ENCODE data around the gene SIL1. TPM values are rescaled to one million over a fixed set of nuclear protein-coding genes. Genes with fewer than 3 reads are reported as not detected.

SIL1 gene
- total RNA-seq, 4 donors from 2014 or later: 20.3 to 39.2 (median 29.1) TPM

- DNase-seq (ENCODE audit: extremely low spot score): no peak
- peaks cover 39 to 73% (median 53%) of the 10 kb centered on the region in 4 donors for H3K4me1 ChIP-seq
- 93% methylated on average over 4 of the region's 4 CpGs for WGBS
- no peak overlapping the region for H3K4me3 ChIP-seq
- H3K36me3 ChIP-seq: peaks cover 10 to 44% (median 24%) of the 10 kb centered on the region in 4 donors
- intact Hi-C loops (cut with DNase I): no loop called here
- no peaks in the 10 kb centered on the region for H3K9me3 ChIP-seq
- TF ChIP-seq CTCF (IDR thresholded peaks at IDR 0.05): no peak
- no peak for TF ChIP-seq EP300 (IDR thresholded peaks at IDR 0.05)
- no peak for TF ChIP-seq POLR2AphosphoS5 (IDR thresholded peaks at IDR 0.05)
- no peak for TF ChIP-seq POLR2A (IDR thresholded peaks at IDR 0.05; ENCODE audit: low read depth)
- H3K27ac ChIP-seq (replicated peaks in 1 of 4): no peak overlapping the region
- no peaks in the 10 kb centered on the region for H3K27me3 ChIP-seq
These were observed 249.0 kb downstream of the SIL1 start for GRCh38 chr5:138949223-138949574.

DNA sequence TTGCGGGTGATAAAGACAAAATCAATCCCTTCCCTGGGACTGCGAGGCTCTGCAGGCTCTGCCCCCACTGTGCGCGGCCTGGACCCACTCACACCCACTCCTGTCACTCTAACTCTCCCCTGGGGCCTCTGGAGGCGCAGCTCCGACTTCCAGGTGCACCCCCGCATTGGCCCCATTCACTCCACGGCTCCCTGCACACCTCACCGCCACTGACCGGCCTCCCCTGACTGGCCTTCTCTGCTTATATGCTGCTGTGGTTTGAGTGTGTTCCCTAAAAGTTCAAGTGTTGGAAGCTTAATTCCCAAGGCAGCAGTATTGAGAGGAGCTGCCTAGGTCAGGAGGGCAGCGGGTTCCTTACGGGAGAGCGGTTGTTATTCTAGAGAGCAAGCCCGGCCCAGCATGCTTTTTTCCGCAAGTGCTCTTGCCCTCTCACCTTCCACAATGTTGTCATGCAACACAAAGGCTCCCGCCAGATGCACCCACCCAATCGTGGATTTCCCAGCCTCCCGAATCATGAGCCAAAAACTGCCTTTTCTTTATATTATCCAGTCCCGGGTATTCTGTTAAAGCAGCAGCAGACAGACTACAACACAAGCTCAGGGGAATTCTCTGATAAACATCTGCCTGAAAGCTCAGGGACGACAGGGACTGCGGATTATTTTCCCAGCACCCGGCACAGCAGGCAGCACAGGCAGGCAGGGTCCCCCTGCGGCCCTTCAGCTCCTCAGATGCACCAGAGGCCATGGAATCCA lies 249.5 kb downstream of the SIL1 start:
- Histone ChIP-seq H3K36me3 (peaks cover 10 to 44% (median 24%) of the 10 kb centered on the region in 4 donors), H3K4me3 (no peak overlapping the region), H3K4me1 (peaks cover 33 to 68% (median 48%) of the 10 kb centered on the region in 4 donors), H3K27me3 (no peaks in the 10 kb centered on the region), H3K9me3 (no peaks in the 10 kb centered on the region), H3K27ac (replicated peaks in 1 of 4) (no peak overlapping the region)
- TF ChIP-seq EP300 (IDR thresholded peaks at IDR 0.05) (no peak), CTCF (IDR thresholded peaks at IDR 0.05) (no peak), POLR2AphosphoS5 (IDR thresholded peaks at IDR 0.05) (no peak), POLR2A (IDR thresholded peaks at IDR 0.05; ENCODE audit: low read depth) (no peak)
- DNase-seq (ENCODE audit: extremely low spot score): no peak
- intact Hi-C loops (cut with DNase I): no loop called here
- WGBS: 82% methylated on average over 23 of the region's 23 CpGs

DNA sequence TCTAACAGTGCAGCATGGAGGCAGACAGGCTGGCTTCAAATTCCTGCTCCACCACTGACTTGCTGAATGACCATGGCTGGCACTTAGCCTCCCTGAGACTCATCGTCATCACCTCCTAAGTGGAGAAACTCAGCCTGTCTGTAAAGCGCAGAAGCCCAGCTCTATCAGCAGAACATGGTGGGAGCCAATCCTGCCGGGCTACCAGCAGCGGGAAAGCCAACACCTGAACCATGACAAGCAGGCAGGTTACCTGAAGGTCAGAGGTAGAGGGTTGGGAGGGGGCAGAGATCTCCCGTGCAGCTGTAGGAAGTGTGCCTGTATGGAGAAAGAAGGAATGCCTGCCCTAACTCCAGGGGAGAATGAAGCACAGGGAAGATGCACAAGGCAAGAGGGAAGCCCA lies 250.4 kb downstream of the SIL1 start:
- no peak for DNase-seq (ENCODE audit: extremely low spot score)
- no peaks in the 10 kb centered on the region for H3K9me3 ChIP-seq
- peaks cover 24 to 59% (median 39%) of the 10 kb centered on the region in 4 donors for H3K4me1 ChIP-seq
- WGBS: 90% methylated on average over 5 of the region's 5 CpGs
- H3K27me3 ChIP-seq: no peaks in the 10 kb centered on the region
- peaks cover 10 to 44% (median 25%) of the 10 kb centered on the region in 4 donors for H3K36me3 ChIP-seq
- no peak overlapping the region for H3K4me3 ChIP-seq
- H3K27ac ChIP-seq (replicated peaks in 1 of 4): no peak overlapping the region
- intact Hi-C loops (cut with DNase I): no loop called here
- no peak for TF ChIP-seq EP300 (IDR thresholded peaks at IDR 0.05)
- TF ChIP-seq CTCF (IDR thresholded peaks at IDR 0.05): no peak
- no peak for TF ChIP-seq POLR2A (IDR thresholded peaks at IDR 0.05; ENCODE audit: low read depth)
- TF ChIP-seq POLR2AphosphoS5 (IDR thresholded peaks at IDR 0.05): no peak

DNA sequence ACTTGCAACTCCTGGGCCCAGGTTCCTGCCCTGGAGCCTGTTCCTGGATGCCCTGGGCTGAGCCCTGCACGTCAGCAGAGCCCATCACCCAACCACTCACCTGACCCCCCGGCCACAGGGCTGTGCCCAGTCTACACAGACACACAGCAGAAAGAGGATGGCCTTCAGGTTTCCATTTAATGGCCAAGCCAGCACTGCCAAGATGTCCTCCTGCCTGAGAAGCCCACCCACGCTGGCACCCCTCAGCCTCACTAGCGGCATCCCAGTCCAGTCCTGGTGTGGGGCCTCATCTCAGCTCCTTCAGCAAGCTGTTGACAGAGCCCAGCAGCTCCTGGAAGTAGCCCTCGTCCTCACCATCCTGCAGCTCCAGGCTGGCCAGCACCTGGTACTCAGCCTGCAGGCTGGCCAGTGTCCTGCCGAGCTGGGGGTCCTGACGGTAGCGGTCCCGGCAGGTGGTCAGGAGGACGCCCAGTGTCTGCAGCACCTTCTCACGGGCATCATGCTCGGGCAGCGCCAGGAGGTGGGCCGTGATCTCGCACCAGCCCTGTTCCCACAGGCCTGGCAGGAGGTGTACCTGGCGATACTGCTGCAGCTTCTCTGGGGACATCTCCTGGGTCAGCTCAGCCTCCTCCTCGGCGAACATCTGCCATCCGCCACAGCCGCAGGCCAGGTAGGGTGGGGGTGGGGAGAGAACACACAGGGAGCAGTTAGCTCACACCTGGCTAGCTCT lies 251.2 kb downstream of the SIL1 start:
- Histone ChIP-seq H3K36me3 (peaks cover 10 to 44% (median 25%) of the 10 kb centered on the region in 4 donors), H3K9me3 (no peaks in the 10 kb centered on the region), H3K27ac (replicated peaks in 1 of 4) (no peak overlapping the region), H3K4me3 (no peak overlapping the region), H3K27me3 (no peaks in the 10 kb centered on the region), H3K4me1 (peaks cover 17 to 51% (median 31%) of the 10 kb centered on the region in 4 donors)
- TF ChIP-seq EP300 (IDR thresholded peaks at IDR 0.05): no peak
- no peak for TF ChIP-seq CTCF (IDR thresholded peaks at IDR 0.05)
- no peak for TF ChIP-seq POLR2A (IDR thresholded peaks at IDR 0.05; ENCODE audit: low read depth)
- TF ChIP-seq POLR2AphosphoS5 (IDR thresholded peaks at IDR 0.05): no peak
- intact Hi-C loops (cut with DNase I): no loop called here
- 91% methylated on average over 15 of the region's 20 CpGs for WGBS
- DNase-seq (ENCODE audit: extremely low spot score): no peak

Measured in esophagus muscularis mucosa (tissue), 4 donors.